Upper lobe of left lung (tissue), 6 donors: Measurements from ENCODE around the gene ST6GALNAC2. TPM values are rescaled to one million over a fixed set of nuclear protein-coding genes. Genes with fewer than 3 reads are reported as not detected.
A peak's percentile ranks its signal among the peaks of the same experiment; 100 is the strongest.

Source experiments
- ATAC-seq, 2 donors: fragments of 200-7000 bp; cut with Tn5 transposase; one replicate each; pipeline ENCODE4 v1.9.1; 2022; ENCODE audit warnings: mild to moderate bottlenecking in 2 of 2, moderate library complexity in 2 of 2; ENCODE audit not compliant: low FRiP score in 2 of 2
- DNase-seq, 2 donors: peaks; one replicate each; pipeline ENCODE4 v3.0.0-alpha.2; 2019 to 2020
- H3K27ac ChIP-seq, 4 donors: fragments of 200-600 bp; sonication (generic); one replicate each; pipeline ENCODE4 v1.5.1; 2016 to 2019
- H3K27me3 ChIP-seq, 4 donors: fragments of 200-600 bp; sonication (generic); one replicate each; pipeline ENCODE4 v1.5.1; 2017 to 2019
- H3K36me3 ChIP-seq, 4 donors: fragments of 200-600 bp; sonication (generic); one replicate each; pipeline ENCODE4 v1.5.1; 2016 to 2019
- H3K4me1 ChIP-seq, 4 donors: fragments of 200-600 bp; sonication (generic); one replicate each; pipeline ENCODE4 v1.5.1; 2018 to 2019
- H3K4me3 ChIP-seq, 4 donors: fragments of 200-600 bp; sonication (generic); one replicate each; pipeline ENCODE4 v1.5.1; 2017 to 2019; ENCODE audit warnings: mild to moderate bottlenecking in 2 of 4, moderate library complexity in 1 of 4
- H3K9me3 ChIP-seq, 4 donors: fragments of 200-600 bp; sonication (generic); one replicate each; pipeline ENCODE4 v1.5.1; 2018 to 2019
- EP300 ChIP-seq, 4 donors: sonication (generic); formaldehyde crosslinking; IDR thresholded peaks; one replicate each; pipeline ENCODE4 v1.5.1; 2017; ENCODE audit warnings: antibody characterized with exemption in 4 of 4, control low read depth in 2 of 4
- POLR2A ChIP-seq, 4 donors: fragments of 450-650 bp; IDR thresholded peaks; one replicate each; pipeline ENCODE4 v1.5.1; 2016 to 2017; ENCODE audit warnings: antibody characterized with exemption in 4 of 4, mild to moderate bottlenecking in 2 of 4
- POLR2AphosphoS5 ChIP-seq, 2 donors: sonication (generic); formaldehyde crosslinking; IDR thresholded peaks; one replicate each; pipeline ENCODE4 v1.5.1; 2017; ENCODE audit warnings: antibody characterized with exemption in 2 of 2
- WGBS, 2 donors: methylation state at CpG; one replicate each; pipeline ENCODE4 v1.1.5; 2017 to 2018; 5-methylcytosine and 5-hydroxymethylcytosine counted together
- total RNA-seq, 6 donors: library from RNA; depleted of rRNA in 4 of 6; stranded (reverse); fragments of >200 nt in 4 of 6; gene quantifications; one replicate each; pipeline versions ENCODE4 v1.1.0 to v1.2.1, GENCODE V29; 2016 to 2021
- TF ChIP-seq, protein P1 (sequence below), 6 experiments: fragments of 450-650 bp in 4 of 6; fragments of 200-600 bp in 2 of 6; sonication (generic) in 2 of 6; IDR thresholded peaks; one replicate each; pipeline ENCODE4 v1.5.1; 2016 to 2019; ENCODE audit warnings: antibody characterized with exemption in 6 of 6
- donor health status: DM: no; HTN: no; CAD: no; lungs with moderate emphysema.
- donor health status: DM: no; HTN: yes; CAD: no; lungs with severe emphysema.

Gene ST6GALNAC2
- 10 to 100 TPM; 24.4 to 63.5 (median 39.8) TPM for total RNA-seq

DNA sequence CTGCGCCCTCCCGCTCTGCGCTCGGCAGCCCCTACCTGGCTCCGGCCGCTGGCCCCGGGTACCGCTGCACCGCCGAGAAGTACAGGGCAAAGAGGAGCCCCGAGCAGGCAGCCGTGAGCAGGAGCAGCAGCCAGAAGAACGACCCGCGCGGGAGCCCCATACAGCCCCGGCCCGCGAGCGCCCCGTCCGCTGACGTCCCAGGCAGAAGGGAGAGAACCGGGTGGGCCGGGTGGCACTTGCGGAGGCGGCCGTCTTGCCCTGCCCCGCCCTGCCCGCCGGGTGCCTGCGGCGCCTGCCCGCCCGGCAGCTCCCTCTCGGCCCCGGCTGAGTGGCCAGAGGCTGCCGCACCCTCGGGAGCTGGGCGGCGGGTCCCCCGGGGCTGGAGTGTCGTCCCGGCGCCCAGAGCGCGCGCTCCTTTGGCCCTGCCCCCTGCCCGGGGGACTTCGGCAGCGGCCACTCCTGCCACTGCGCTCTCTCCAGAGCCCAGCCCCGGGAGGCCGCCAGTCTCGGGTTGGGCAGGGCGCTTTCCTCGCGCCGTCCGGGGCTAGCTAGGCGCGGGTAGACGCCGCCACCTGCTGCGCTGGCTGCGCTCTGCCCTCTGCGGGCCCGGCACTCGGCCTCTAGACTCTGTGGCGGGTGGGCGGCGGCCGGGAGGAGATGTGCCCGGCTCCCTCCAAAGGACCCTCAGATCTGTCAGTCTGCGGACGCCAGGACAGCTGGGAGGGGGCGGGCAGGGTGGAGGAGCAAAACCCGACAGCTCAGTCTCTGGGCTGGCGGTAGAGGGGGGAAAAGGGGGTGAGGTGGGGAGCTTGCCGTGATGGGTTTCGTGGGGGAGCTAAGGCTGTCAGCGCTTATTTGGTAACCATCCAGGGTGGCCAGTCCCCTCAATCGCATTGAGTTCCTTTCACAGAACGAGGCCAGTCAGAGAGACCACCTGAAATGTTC is at the start of gene ST6GALNAC2:
Gene ST6GALNAC2 (minus strand): TSS at position 212 of the 945 bp plus-strand sequence. CDS start 52 bp downstream, at position 160.
- Histone ChIP-seq H3K36me3 (no peaks in the 10 kb centered on the region), H3K27me3 (peaks cover 0 to 3% (median 0%) of the 10 kb centered on the region in 4 donors), H3K4me3 (peak within 1 kb of the TSS; percentile 57 to 70 (median 62)), H3K27ac (peak within 1 kb of the TSS; percentile 81 to 89 (median 82)), H3K4me1 (peaks cover 12 to 31% (median 18%) of the 10 kb centered on the region in 4 donors), H3K9me3 (no peaks in the 10 kb centered on the region)
- 1 to 13% methylated on average over 6 to 32 of the region's 84 CpGs for whole genome bisulfite sequencing, 2 donors
- DNase-seq (peak; percentile 90 to 95), ATAC-seq (peak; percentile 90 to 95)
- TF ChIP-seq POLR2A (IDR thresholded peaks at IDR 0.05) (peak in 3 of 4 donors; percentile 59 to 84 (median 66)), EP300 (IDR thresholded peaks at IDR 0.05) (no peak), POLR2AphosphoS5 (IDR thresholded peaks at IDR 0.05) (peak; percentile 13 to 33)
- TF ChIP-seq, protein P1, sequence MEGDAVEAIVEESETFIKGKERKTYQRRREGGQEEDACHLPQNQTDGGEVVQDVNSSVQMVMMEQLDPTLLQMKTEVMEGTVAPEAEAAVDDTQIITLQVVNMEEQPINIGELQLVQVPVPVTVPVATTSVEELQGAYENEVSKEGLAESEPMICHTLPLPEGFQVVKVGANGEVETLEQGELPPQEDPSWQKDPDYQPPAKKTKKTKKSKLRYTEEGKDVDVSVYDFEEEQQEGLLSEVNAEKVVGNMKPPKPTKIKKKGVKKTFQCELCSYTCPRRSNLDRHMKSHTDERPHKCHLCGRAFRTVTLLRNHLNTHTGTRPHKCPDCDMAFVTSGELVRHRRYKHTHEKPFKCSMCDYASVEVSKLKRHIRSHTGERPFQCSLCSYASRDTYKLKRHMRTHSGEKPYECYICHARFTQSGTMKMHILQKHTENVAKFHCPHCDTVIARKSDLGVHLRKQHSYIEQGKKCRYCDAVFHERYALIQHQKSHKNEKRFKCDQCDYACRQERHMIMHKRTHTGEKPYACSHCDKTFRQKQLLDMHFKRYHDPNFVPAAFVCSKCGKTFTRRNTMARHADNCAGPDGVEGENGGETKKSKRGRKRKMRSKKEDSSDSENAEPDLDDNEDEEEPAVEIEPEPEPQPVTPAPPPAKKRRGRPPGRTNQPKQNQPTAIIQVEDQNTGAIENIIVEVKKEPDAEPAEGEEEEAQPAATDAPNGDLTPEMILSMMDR (IDR thresholded peaks at IDR 0.05), result peak; percentile 57 to 89 (median 75)

DNA sequence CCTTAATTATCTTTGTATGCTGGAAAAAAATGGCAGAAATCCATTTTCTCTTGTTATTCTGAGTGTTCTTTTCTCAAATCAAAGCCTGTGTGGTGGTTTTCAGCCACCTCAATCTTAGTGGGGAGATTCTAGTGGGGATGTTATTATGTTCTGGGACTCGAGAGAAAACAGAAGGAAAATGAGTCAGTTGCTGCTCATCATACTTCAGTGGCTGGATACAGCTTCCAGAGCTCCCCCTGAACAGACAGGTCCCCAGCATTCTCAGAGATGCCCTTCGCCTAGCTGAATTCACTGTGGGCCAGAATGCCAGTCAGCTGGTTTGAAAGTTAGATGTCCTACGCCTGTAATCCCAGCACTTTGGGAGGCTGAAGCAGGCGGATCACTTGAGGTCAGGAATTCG is 49.4 kb upstream of the ST6GALNAC2 start:
- no peaks in the 10 kb centered on the region for H3K9me3 ChIP-seq
- DNase-seq, result no peak
- no peak for ATAC-seq
- H3K27ac ChIP-seq, result no peak overlapping the region
- WGBS, 2 donors, result 91 to 92% methylated on average over 5 of the region's 5 CpGs
- TF ChIP-seq POLR2AphosphoS5 (IDR thresholded peaks at IDR 0.05), result no peak
- no peak for TF ChIP-seq EP300 (IDR thresholded peaks at IDR 0.05)
- no peak for TF ChIP-seq POLR2A (IDR thresholded peaks at IDR 0.05)
- TF ChIP-seq, protein P1 (IDR thresholded peaks at IDR 0.05), result no peak
- no peaks in the 10 kb centered on the region for H3K27me3 ChIP-seq
- H3K4me1 ChIP-seq, result peaks cover 0 to 11% (median 0%) of the 10 kb centered on the region in 4 donors
- H3K4me3 ChIP-seq, result no peak overlapping the region
- no peaks in the 10 kb centered on the region for H3K36me3 ChIP-seq

- WGBS, 2 donors, result 82% methylated on average over 14 of the region's 14 CpGs
- no peaks in the 10 kb centered on the region for H3K36me3 ChIP-seq
- no peak overlapping the region for H3K4me3 ChIP-seq
- peaks cover 0 to 11% (median 0%) of the 10 kb centered on the region in 4 donors for H3K4me1 ChIP-seq
- no peaks in the 10 kb centered on the region for H3K27me3 ChIP-seq
- H3K27ac ChIP-seq, result no peak overlapping the region
- TF ChIP-seq EP300 (IDR thresholded peaks at IDR 0.05), result no peak
- TF ChIP-seq POLR2AphosphoS5 (IDR thresholded peaks at IDR 0.05), result no peak
- TF ChIP-seq, protein P1 (IDR thresholded peaks at IDR 0.05), result no peak
- TF ChIP-seq POLR2A (IDR thresholded peaks at IDR 0.05), result no peak
- no peaks in the 10 kb centered on the region for H3K9me3 ChIP-seq
- DNase-seq (no peak), ATAC-seq (no peak)
Observed at GRCh38 chr17:76633628-76634328, 48.1 kb upstream of the ST6GALNAC2 start.

DNA sequence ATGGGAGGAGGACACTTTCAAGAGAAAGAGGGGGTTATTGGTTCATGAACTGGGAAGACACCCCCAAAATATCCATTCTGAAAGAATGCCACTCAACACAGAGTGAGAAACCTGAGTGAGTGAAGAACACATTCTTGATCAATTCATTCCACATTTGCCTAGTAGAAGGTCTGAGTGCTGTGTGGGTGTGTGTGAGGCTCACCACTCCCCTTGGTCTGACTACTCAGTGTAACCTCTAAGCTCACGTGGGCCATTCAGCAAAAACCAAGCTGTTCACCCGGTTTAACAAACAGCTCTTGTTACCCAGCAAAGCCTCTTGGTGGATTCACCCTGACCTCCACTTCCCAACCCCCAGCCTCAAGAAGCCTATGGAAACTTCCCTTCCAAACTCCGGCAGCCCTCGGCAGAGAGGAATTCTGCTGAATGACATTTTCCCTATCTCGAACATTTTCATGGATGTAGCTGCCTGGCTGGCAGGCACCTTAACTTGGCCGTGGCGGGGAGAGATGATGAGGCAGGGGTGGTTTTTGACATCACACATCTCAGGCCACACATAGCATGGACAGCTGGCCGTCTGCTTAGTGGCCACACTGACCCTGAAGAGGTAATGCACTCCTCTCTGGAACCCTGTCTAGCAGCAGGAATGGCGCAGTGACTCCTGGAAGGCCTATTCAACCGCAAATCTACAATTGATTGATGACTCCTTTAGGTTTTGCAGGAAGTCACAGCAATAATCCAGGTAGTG is 46.3 kb upstream of the ST6GALNAC2 start:
- 59 to 78% methylated on average over 10 of the region's 10 CpGs for WGBS, 2 donors
- Histone ChIP-seq H3K4me1 (peaks cover 0 to 11% (median 0%) of the 10 kb centered on the region in 4 donors), H3K36me3 (no peaks in the 10 kb centered on the region), H3K4me3 (no peak overlapping the region), H3K9me3 (no peaks in the 10 kb centered on the region), H3K27ac (peak overlapping the region in 1 of 4 donors; percentile 68), H3K27me3 (no peaks in the 10 kb centered on the region)
- TF ChIP-seq, protein P1 (IDR thresholded peaks at IDR 0.05), result no peak
- TF ChIP-seq POLR2A (IDR thresholded peaks at IDR 0.05), result no peak
- no peak for TF ChIP-seq POLR2AphosphoS5 (IDR thresholded peaks at IDR 0.05)
- TF ChIP-seq EP300 (IDR thresholded peaks at IDR 0.05), result peak in 1 of 4 donors; percentile 46
- ATAC-seq, result peak in 1 of 2 donors; percentile 87
- peak in 1 of 2 donors; percentile 82 for DNase-seq
